HG03045 (cell line): ENCODE data around the gene CCDC187.

Source experiments
- ATAC-seq: cut with Tn5 transposase; IDR thresholded peaks from one replicate; pipeline ENCODE4 v1.9.1; 2021; ENCODE audit warnings: mild to moderate bottlenecking, moderate library complexity; ENCODE audit not compliant: unreplicated experiment

The CCDC187 gene

GRCh38 chr9:136339958-136340310, 36.0 kb upstream of the CCDC187 start:
- no peak for ATAC-seq

- ATAC-seq: no peak
Observed at GRCh38 chr9:136339173-136339957, 35.5 kb upstream of the CCDC187 start.

DNA sequence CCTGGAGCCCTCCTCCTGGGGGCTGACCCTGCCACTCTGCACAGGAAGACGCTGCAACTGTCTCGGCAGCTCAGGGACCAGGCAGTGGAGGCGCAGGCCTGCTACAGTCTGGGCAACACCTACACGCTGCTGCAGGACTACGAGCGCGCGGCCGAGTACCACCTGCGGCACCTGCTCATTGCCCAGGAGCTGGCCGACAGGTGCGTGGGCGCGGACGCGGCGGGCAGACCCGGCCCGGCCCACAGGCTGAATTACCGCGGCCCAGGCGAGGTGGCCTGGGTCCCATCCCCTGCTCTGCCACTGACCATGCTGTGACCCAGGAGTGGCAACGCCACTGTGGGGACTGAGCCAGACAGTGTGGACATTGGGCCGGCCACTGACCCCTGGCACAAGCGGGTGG, 34.6 kb upstream of the CCDC187 start:
- no peak for ATAC-seq

GRCh38 chr9:136337416-136338395, 33.8 kb upstream of the CCDC187 start:
- ATAC-seq: no peak

GRCh38 chr9:136336881-136337280, 33.0 kb upstream of the CCDC187 start:
- no peak for ATAC-seq

DNA sequence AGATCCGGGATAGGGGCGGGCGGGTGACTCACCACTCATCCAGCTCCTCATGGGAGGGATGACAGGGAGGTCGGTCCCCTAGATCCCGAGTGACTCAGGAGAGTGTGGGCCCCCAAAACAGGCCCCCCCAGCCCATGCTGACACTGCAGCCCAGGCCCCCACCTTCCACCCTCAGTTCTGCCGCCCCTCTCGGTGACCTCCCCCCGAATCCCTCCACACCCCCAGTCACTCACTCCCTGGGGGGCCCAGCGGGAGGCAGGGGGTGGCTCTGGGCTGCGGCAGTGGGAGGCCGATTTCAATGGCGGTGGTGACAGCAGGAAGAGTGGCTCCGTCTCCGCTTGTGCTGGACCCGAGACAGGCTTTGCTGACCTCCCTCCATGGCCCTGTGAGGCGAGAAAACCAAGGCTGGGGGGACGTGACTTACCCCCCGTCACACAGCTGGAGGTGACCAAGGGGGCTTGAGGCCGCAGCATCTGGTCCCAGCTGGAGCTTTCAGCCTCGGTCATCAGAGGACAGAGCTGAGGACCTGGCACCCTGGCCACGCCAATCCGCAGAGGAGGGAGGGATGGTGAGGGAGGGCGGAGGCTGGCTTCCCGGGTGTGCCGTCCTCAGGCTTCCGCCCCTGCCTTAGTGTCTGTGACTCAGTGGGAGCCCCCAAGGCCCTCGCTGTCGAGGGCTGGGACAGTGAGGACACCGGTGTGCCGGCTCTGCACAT, 32.4 kb upstream of the CCDC187 start:
- no peak for ATAC-seq

DNA sequence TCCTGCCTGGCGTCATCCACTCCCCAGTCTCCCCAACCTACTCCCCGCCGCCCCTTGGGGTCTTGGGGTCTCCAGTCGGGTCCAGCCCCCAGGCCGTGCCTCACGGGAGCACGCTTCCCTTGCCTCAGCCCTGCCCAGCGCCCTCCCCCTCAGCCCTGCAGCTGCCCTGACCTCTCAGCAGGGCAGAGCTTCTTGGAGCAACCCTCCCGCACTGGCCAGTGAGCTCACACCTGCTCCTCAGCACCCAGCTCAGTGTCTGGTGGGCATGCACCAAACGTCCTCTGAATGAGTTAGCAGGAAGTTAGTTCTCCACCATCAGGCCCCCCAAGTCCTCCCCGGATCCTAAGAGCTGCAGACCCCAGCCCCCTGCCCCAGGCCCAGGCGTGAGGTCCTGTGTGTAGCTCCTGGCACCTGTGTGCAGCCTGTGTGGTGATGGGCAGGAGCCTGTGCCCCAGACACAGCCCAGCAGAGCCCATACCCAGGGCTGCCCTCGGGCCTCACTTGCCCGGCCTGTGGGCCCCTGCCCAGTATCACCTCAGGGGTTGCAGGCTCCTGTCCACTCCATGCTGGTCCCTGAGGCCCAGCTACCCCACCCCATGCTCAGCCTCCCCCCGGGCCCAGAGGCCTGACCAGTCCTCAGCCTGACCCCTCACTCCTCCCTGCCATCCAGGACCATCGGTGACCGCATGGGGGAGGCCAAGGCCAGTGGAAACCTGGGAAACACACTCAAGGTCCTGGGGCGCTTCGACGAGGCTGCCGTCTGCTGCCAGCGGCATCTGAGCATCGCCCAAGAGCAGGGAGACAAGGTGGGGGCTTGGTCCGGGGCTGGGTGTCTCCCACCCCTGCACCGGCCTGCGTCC, 31.6 kb upstream of the CCDC187 start:
- no peak for ATAC-seq

GRCh38 chr9:136334541-136334940, 30.6 kb upstream of the CCDC187 start:
- no peak for ATAC-seq

GRCh38 chr9:136333486-136333885, 29.6 kb upstream of the CCDC187 start:
- ATAC-seq: no peak

DNA sequence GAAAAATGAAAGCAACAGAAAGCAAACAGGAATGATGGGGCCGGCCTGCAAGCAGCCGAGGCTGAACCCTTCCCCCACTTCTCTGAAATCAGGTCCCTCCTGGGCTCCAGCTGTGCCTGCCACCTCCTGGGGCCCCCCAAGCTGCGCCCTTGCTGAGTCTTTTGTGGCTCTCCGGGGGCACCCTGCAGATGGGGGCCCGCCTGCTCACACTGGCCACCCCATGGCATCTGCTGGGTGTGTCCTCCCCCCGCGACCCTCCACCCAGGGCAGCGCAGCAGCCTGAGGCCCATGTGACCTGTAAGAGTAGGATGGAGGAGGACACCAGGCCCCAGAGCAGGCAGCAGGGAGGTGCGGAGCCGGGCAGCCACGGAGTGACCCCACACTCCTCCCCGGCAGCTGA, 29.2 kb upstream of the CCDC187 start:
- no peak for ATAC-seq

DNA sequence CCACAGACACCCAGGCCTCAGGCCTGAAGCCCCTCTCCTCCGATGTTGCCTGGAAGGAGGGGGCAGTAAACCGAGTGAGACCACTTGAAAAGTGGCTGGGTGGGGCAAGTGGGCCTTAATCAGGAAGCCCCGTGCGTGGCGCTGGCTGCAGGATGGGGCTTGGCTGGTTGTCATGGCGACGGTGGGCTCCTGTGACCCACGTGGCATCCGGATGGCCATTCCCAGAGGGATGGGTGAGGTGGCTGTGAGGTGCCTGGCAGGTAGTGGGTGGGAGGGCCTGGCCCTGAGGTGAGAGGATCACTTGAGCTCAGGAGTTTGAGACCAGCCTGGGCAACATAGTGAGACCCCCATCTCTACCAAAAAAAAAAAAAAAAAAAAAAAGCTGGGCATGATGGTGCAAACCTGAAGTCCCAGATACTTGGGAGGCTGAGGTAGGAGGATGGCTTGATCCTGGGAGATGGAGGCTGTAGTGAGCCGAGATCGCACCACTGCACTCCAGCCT, 28.6 kb upstream of the CCDC187 start:
- ATAC-seq: no peak

GRCh38 chr9:136331556-136332481, 27.9 kb upstream of the CCDC187 start:
- no peak for ATAC-seq

DNA sequence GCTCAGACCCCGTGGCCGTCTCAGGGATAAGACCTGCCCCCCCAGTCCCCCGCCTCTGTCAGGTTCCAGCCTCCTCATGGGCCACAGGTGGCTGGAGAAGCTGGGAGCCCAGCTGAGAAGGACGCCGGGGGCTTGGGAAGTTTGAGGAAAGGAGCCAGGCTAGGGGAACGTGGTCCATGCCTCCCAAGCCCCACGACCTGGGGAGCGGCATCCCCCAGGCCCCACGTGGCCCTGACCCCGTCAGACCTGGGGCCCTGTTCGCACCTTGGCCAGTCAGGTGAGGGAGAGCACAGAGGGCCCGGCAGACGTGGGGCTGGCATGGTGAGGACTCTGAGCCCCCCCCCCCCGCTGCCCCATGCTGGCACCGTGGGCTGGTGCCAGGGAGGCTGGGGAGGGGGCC, 27.1 kb upstream of the CCDC187 start:
- ATAC-seq: no peak

- ATAC-seq: no peak
Observed at GRCh38 chr9:136330406-136330990, 26.6 kb upstream of the CCDC187 start.

DNA sequence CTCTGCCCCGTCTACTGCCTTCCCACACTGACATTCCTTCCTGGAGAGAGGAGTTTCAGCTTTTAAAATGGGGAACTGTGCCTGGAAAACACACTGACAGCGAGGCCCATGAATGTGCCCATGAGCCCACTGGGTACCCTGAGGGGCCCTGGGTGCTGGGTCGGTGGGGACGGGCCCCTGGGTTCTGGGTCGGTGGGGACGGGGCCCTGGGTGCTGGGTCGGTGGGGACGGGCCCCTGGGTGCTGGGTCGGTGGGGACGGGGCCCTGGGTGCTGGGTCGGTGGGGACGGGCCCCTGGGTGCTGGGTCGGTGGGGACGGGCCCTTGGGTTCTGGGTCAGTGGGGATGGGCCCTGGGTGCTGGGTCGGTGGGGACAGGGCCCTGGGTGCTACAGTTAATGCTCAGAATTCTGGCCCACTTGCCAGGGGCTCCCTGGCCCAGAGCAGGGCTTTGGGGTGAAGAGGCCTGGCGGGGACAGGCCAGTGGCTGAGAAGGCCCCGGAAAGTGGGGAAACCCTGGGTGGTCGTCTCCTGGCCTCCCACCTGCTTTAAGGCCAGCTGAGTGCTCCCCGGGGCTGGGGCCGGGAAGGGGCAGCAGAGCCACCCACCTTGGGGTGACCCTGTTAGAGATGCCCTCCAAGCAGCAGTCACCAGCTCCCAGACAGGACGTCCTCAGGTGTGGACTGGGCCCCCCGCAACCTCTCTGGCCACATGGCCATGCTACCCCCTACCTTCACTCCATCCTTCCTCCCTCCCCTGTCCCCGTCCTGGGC, 25.9 kb upstream of the CCDC187 start:
- no peak for ATAC-seq

- ATAC-seq: no peak
Observed at GRCh38 chr9:136329211-136329627, 25.3 kb upstream of the CCDC187 start.

GRCh38 chr9:136328622-136329041, 24.7 kb upstream of the CCDC187 start:
- no peak for ATAC-seq
